GM12891 (cell line): ENCODE data around the gene SMYD1.

Experiments used
- POLR2A ChIP-seq: IDR thresholded peaks from 2 replicates; pipeline ENCODE4 v1.6.1; 2011; ENCODE audit warnings: low read depth, low read length, control low read depth
- POLR2AphosphoS5 ChIP-seq: IDR thresholded peaks from 2 replicates; pipeline ENCODE4 v1.6.1; 2011; ENCODE audit warnings: low read depth, low read length, control low read depth
- SPI1 ChIP-seq: IDR thresholded peaks from 2 replicates; pipeline ENCODE4 v1.6.1; 2011; ENCODE audit warnings: low read depth, low read length, control low read depth
- TAF1 ChIP-seq: IDR thresholded peaks from 2 replicates; pipeline ENCODE4 v1.6.1; 2011; ENCODE audit warnings: low read depth, low read length, control low read depth

- TF ChIP-seq TAF1: no peak
- TF ChIP-seq POLR2AphosphoS5: no peak
- TF ChIP-seq POLR2A: no peak
- no peak for TF ChIP-seq SPI1
These were observed 19.1 kb upstream of the SMYD1 start for GRCh38 chr2:88048541-88048940.
